ENCODE results near the gene HOXC9. TPM values are rescaled to one million over a fixed set of nuclear protein-coding genes. Genes with fewer than 3 reads are reported as not detected.
A peak's percentile ranks its signal among the peaks of the same experiment; 100 is the strongest.

The HOXC9 gene
- total and polyA plus RNA-seq, 4 donors = not detected

- WGBS = 5% methylated on average over 26 of the region's 26 CpGs
- DNase-seq (ENCODE audit: low spot score) = no peak
- peaks cover under 1 to 15% (median 9%) of the 10 kb centered on the region in 4 donors for H3K4me1 ChIP-seq (ENCODE audit: control insufficient read depth in 4 of 4, insufficient read depth in 4 of 4, low read length in 3 of 4)
These were observed 5.5 kb downstream of the HOXC9 start for GRCh38 chr12:54005531-54005852.

GRCh38 chr12:54005853-54006558, 6.0 kb downstream of the HOXC9 start:
- peaks cover 5 to 53% (median 12%) of the 10 kb centered on the region in 4 donors for H3K27me3 ChIP-seq (ENCODE audit: control insufficient read depth in 4 of 4, insufficient read depth in 4 of 4, low read length in 3 of 4)
- H3K9me3 ChIP-seq (ENCODE audit: control insufficient read depth in 4 of 4, low read length in 3 of 4) = no peaks in the 10 kb centered on the region
- peak overlapping the region in 2 of 3 donors; percentile 30 to 39 for H3K4me3 ChIP-seq (ENCODE audit: low read depth in 1 of 3, low read length in 3 of 3)
- H3K9ac ChIP-seq (ENCODE audit: low read depth in 1 of 2, low read length in 2 of 2) = peak overlapping the region in 1 of 2 donors; percentile 67
- H3K36me3 ChIP-seq (ENCODE audit: control insufficient read depth in 4 of 4, insufficient read depth in 3 of 4, low read depth in 1 of 4, low read length in 3 of 4) = no peaks in the 10 kb centered on the region
- 3% methylated on average over 39 of the region's 39 CpGs for WGBS
- no peak overlapping the region for H3K27ac ChIP-seq (ENCODE audit: low read depth in 1 of 2, low read length in 2 of 2)
- TF ChIP-seq EGR1 (IDR thresholded peaks at IDR 0.05; ENCODE audit: low read depth in 2 of 2) (no peak), RAD21 (IDR thresholded peaks at IDR 0.05) (peak; percentile 91 to 92)
- TF ChIP-seq, protein P1, sequence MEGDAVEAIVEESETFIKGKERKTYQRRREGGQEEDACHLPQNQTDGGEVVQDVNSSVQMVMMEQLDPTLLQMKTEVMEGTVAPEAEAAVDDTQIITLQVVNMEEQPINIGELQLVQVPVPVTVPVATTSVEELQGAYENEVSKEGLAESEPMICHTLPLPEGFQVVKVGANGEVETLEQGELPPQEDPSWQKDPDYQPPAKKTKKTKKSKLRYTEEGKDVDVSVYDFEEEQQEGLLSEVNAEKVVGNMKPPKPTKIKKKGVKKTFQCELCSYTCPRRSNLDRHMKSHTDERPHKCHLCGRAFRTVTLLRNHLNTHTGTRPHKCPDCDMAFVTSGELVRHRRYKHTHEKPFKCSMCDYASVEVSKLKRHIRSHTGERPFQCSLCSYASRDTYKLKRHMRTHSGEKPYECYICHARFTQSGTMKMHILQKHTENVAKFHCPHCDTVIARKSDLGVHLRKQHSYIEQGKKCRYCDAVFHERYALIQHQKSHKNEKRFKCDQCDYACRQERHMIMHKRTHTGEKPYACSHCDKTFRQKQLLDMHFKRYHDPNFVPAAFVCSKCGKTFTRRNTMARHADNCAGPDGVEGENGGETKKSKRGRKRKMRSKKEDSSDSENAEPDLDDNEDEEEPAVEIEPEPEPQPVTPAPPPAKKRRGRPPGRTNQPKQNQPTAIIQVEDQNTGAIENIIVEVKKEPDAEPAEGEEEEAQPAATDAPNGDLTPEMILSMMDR (IDR thresholded peaks at IDR 0.05; ENCODE audit: low read depth, low read length, missing input control) = peak; percentile 97
- peak; percentile 86 for DNase-seq (ENCODE audit: low spot score)
- H3K4me1 ChIP-seq (ENCODE audit: control insufficient read depth in 4 of 4, insufficient read depth in 4 of 4, low read length in 3 of 4) = peaks cover 0 to 15% (median 9%) of the 10 kb centered on the region in 4 donors

More at GRCh38 chr12:54005531-54005852, 5.5 kb downstream of the HOXC9 start:
- Histone ChIP-seq H3K4me3 (ENCODE audit: low read depth in 1 of 3, low read length in 3 of 3) (no peak overlapping the region), H3K27ac (ENCODE audit: low read depth in 1 of 2, low read length in 2 of 2) (no peak overlapping the region), H3K36me3 (ENCODE audit: control insufficient read depth in 4 of 4, insufficient read depth in 3 of 4, low read depth in 1 of 4, low read length in 3 of 4) (no peaks in the 10 kb centered on the region), H3K9ac (ENCODE audit: low read depth in 1 of 2, low read length in 2 of 2) (no peak overlapping the region), H3K27me3 (ENCODE audit: control insufficient read depth in 4 of 4, insufficient read depth in 4 of 4, low read length in 3 of 4) (peaks cover 5 to 54% (median 12%) of the 10 kb centered on the region in 4 donors), H3K9me3 (ENCODE audit: control insufficient read depth in 4 of 4, low read length in 3 of 4) (no peaks in the 10 kb centered on the region)
- TF ChIP-seq NR2F2 (IDR thresholded peaks at IDR 0.05) (no peak), YY1 (IDR thresholded peaks at IDR 0.05) (no peak)
- TF ChIP-seq, protein P2, sequence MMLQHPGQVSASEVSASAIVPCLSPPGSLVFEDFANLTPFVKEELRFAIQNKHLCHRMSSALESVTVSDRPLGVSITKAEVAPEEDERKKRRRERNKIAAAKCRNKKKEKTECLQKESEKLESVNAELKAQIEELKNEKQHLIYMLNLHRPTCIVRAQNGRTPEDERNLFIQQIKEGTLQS (IDR thresholded peaks at IDR 0.05) = no peak

DNA sequence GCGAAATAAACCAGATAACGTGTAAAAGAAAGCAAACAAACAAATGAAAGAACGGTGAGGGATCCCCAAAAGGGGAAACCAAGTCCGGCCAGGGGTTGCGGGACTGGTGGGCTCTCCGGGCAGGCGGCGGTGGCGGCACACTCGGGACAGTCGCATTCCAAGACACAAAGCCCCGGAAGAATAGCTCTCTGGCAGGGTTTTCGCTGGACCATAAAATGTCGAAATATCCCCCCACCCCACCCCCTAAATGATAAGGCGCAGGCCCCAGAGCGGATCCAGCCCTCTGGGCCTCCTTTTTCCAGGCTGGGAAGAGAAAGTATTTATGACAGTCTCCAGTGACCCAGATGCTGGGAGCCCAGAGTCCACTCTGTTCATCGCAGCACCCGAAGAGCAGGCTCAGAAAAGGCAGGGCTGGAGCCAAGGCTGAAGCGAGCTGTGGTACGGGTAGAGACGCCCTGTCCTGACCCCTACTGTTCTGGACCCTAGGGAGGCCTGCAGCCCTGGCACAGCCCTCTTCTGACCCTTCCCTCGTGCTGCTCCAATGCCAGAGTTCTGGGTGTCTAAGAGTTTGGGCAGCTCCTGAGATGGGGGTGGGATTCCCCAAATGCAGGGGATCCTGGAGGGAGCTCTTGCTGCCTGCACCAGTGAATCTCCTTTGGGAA, 6.7 kb downstream of the HOXC9 start:
- H3K27ac ChIP-seq (ENCODE audit: low read depth in 1 of 2, low read length in 2 of 2) = no peak overlapping the region
- peak overlapping the region in 1 of 3 donors; percentile 30 for H3K4me3 ChIP-seq (ENCODE audit: low read depth in 1 of 3, low read length in 3 of 3)
- peaks cover under 1 to 51% (median 15%) of the 10 kb centered on the region in 4 donors for H3K27me3 ChIP-seq (ENCODE audit: control insufficient read depth in 4 of 4, insufficient read depth in 4 of 4, low read length in 3 of 4)
- peaks cover 0 to 15% (median 9%) of the 10 kb centered on the region in 4 donors for H3K4me1 ChIP-seq (ENCODE audit: control insufficient read depth in 4 of 4, insufficient read depth in 4 of 4, low read length in 3 of 4)
- TF ChIP-seq GABPA (IDR thresholded peaks at IDR 0.05 in 1 of 2, conservative IDR thresholded peaks at IDR 0.05 in 1 of 2) (no peak), FOXA2 (IDR thresholded peaks at IDR 0.05) (no peak), YY1 (IDR thresholded peaks at IDR 0.05) (no peak), ZBTB33 (IDR thresholded peaks at IDR 0.05) (no peak), NR2F2 (IDR thresholded peaks at IDR 0.05) (no peak), EGR1 (IDR thresholded peaks at IDR 0.05; ENCODE audit: low read depth in 2 of 2) (no peak), SP1 (IDR thresholded peaks at IDR 0.05) (no peak), HNF4G (IDR thresholded peaks at IDR 0.05) (no peak), RAD21 (IDR thresholded peaks at IDR 0.05) (no peak), REST (IDR thresholded peaks at IDR 0.05) (no peak), FOXA1 (IDR thresholded peaks at IDR 0.05) (no peak), JUND (IDR thresholded peaks at IDR 0.05) (no peak), TAF1 (conservative IDR thresholded peaks at IDR 0.05) (no peak)
- TF ChIP-seq, protein P1 (IDR thresholded peaks at IDR 0.05; ENCODE audit: low read depth, low read length, missing input control) = no peak
- no peaks in the 10 kb centered on the region for H3K9me3 ChIP-seq (ENCODE audit: control insufficient read depth in 4 of 4, low read length in 3 of 4)
- peak overlapping the region in 1 of 2 donors; percentile 67 for H3K9ac ChIP-seq (ENCODE audit: low read depth in 1 of 2, low read length in 2 of 2)
- 10% methylated on average over 22 of the region's 22 CpGs for WGBS
- no peaks in the 10 kb centered on the region for H3K36me3 ChIP-seq (ENCODE audit: control insufficient read depth in 4 of 4, insufficient read depth in 3 of 4, low read depth in 1 of 4, low read length in 3 of 4)
- DNase-seq (ENCODE audit: low spot score) = no peak

Measured in liver (tissue), 9 donors.